A549 (cell line): ENCODE data around the gene IFITM5. TPM values are rescaled to one million over a fixed set of nuclear protein-coding genes. Genes with fewer than 3 reads are reported as not detected.

Experiments
- ATAC-seq, 2 experiments: fragments of 200-7000 bp in 1 of 2; fragments of >200 bp in 1 of 2; cut with Nextera tagmentation in 1 of 2; cut with Tn5 transposase in 1 of 2; 3 replicates each; pipeline versions ENCODE4 v1.8.0 to v1.9.1; 2018 to 2020; ENCODE audit warnings: mild to moderate bottlenecking in 1 of 2, moderate library complexity in 1 of 2
- CTCF ChIA-PET: fragments of 300-600 bp; sonication (Branson Sonifier 250); formaldehyde crosslinking; extraction: SDS; loops from one replicate; lab custom pipeline; 2021; ENCODE audit warnings: antibody characterized with exemption, inconsistent platforms; lab: Yijun Ruan, JAX
- POLR2A ChIA-PET: fragments of 350-600 bp; formaldehyde crosslinking; extraction: SDS; loops from one replicate; lab custom pipeline; 2021; ENCODE audit warnings: antibody characterized with exemption, inconsistent platforms; lab: Yijun Ruan, JAX
- DNase-seq, 2 experiments: peaks; one replicate each; pipeline versions ENCODE4 v3.0.0 to v3.0.0-alpha.2; 2011 to 2016; ENCODE audit warnings: low read depth in 1 of 2, low spot score in 1 of 2
- FAIRE-seq: peaks from 2 replicates; lab custom pipeline; 2011; peaks lifted over from hg19 to GRCh38; lab: Jason Lieb, UNC
- H3K27ac ChIP-seq, 2 experiments: fragments of >200 bp; sonication (Bioruptor Twin); formaldehyde crosslinking; 3 replicates each; pipeline ENCODE4 v1.5.1; 2016 to 2017
- H3K4me1 ChIP-seq: fragments of >200 bp; sonication (Bioruptor Twin); formaldehyde crosslinking; 3 replicates; pipeline ENCODE4 v1.6.1; 2016
- H3K4me2 ChIP-seq: fragments of >200 bp; sonication (Bioruptor Twin); formaldehyde crosslinking; 3 replicates; pipeline ENCODE4 v1.6.1; 2016
- H3K4me3 ChIP-seq: fragments of >200 bp; sonication (Bioruptor Twin); formaldehyde crosslinking; 3 replicates; pipeline ENCODE4 v1.5.1; 2016
- H3K9me3 ChIP-seq: fragments of >200 bp; sonication (Bioruptor Twin); formaldehyde crosslinking; 3 replicates; pipeline ENCODE4 v1.6.1; 2016
- CBX2 ChIP-seq: fragments of 200-600 bp; sonication (generic); IDR thresholded peaks from 2 replicates; pipeline ENCODE4 v1.6.1; 2016; ENCODE audit warnings: low read depth, mild to moderate bottlenecking, borderline replicate concordance
- CEBPB ChIP-seq, 2 experiments: fragments of >200 bp in 1 of 2; sonication (Bioruptor Twin) in 1 of 2; formaldehyde crosslinking in 1 of 2; IDR thresholded peaks; 2 replicates each; pipeline ENCODE4 v1.6.1; 2012 to 2016
- EHF ChIP-seq: fragments of 250-450 bp; sonication (Bioruptor Pico); IDR thresholded peaks from 2 replicates; pipeline ENCODE4 v1.5.0; 2020; ENCODE audit warnings: mild to moderate bottlenecking
- EHMT2 ChIP-seq: fragments of 200-600 bp; sonication (generic); IDR thresholded peaks from 2 replicates; pipeline ENCODE4 v1.6.1; 2016; ENCODE audit warnings: antibody characterized with exemption, low read depth, mild to moderate bottlenecking, moderate library complexity
- ESRRA ChIP-seq: fragments of 150-350 bp; IDR thresholded peaks from 2 replicates; pipeline ENCODE4 v1.6.1; 2014; ENCODE audit warnings: mild to moderate bottlenecking, low read length, borderline replicate concordance
- FOSL2 ChIP-seq, 2 experiments: fragments of 450-650 bp in 1 of 2; fragments of >200 bp in 1 of 2; sonication (Bioruptor Twin) in 1 of 2; formaldehyde crosslinking; IDR thresholded peaks; 2 replicates each; pipeline versions ENCODE4 v1.5.0 to v1.6.1; 2016 to 2020; ENCODE audit warnings: mild to moderate bottlenecking in 1 of 2, moderate library complexity in 1 of 2
- FOXS1 ChIP-seq: fragments of 250-450 bp; sonication (Bioruptor Pico); IDR thresholded peaks from 2 replicates; pipeline ENCODE4 v1.5.0; 2020; ENCODE audit warnings: mild to moderate bottlenecking, moderate library complexity
- GATA3 ChIP-seq: IDR thresholded peaks from 2 replicates; pipeline ENCODE4 v1.6.1; 2012; ENCODE audit warnings: borderline replicate concordance
- HOXB13 ChIP-seq: fragments of 250-450 bp; sonication (Bioruptor Pico); IDR thresholded peaks from 2 replicates; pipeline ENCODE4 v1.5.0; 2020; ENCODE audit warnings: low read depth, mild to moderate bottlenecking, moderate library complexity
- HOXB5 ChIP-seq: fragments of 250-450 bp; sonication (Bioruptor Pico); IDR thresholded peaks from 2 replicates; pipeline ENCODE4 v1.5.0; 2020; ENCODE audit warnings: mild to moderate bottlenecking, moderate library complexity
- JUN ChIP-seq, 2 experiments: fragments of >200 bp; sonication (Bioruptor Twin); formaldehyde crosslinking; IDR thresholded peaks; 2 replicates in 1 of 2; 3 replicates in 1 of 2; pipeline ENCODE4 v1.6.1; 2016 to 2017
- MYC ChIP-seq: IDR thresholded peaks from 2 replicates; pipeline ENCODE4 v1.6.1; 2012; ENCODE audit warnings: mild to moderate bottlenecking, inconsistent platforms, low read length, improper control_type of control experiment, borderline replicate concordance
- NFE2L2 ChIP-seq: fragments of 150-350 bp; conservative IDR thresholded peaks from 2 replicates; pipeline ENCODE4 v1.6.1; 2014; ENCODE audit warnings: low read length
- PHF8 ChIP-seq: fragments of 200-600 bp; sonication (generic); IDR thresholded peaks from 2 replicates; pipeline ENCODE4 v1.6.1; 2016; ENCODE audit warnings: low read depth, mild to moderate bottlenecking, antibody characterized with exemption, moderate library complexity, borderline replicate concordance
- POLR2A ChIP-seq: IDR thresholded peaks from 2 replicates; pipeline ENCODE4 v1.6.1; 2012; ENCODE audit warnings: mild to moderate bottlenecking, low read length
- RAD21 ChIP-seq, 2 experiments: fragments of >200 bp in 1 of 2; sonication (Bioruptor Twin) in 1 of 2; formaldehyde crosslinking in 1 of 2; IDR thresholded peaks in 1 of 2; conservative IDR thresholded peaks in 1 of 2; 2 replicates in 1 of 2; 3 replicates in 1 of 2; pipeline ENCODE4 v1.6.1; 2012 to 2018; ENCODE audit warnings: inconsistent platforms in 1 of 2
- RARB ChIP-seq: fragments of 250-450 bp; sonication (Bioruptor Pico); IDR thresholded peaks from 2 replicates; pipeline ENCODE4 v1.8.0; 2021; ENCODE audit warnings: mild to moderate bottlenecking, moderate library complexity
- RCOR1 ChIP-seq: fragments of 150-350 bp; IDR thresholded peaks from 2 replicates; pipeline ENCODE4 v1.6.1; 2014; ENCODE audit warnings: antibody characterized with exemption, low read length, low read depth
- RFX5 ChIP-seq: fragments of 450-650 bp; IDR thresholded peaks from 2 replicates; pipeline ENCODE4 v1.7.1; 2014; ENCODE audit warnings: antibody characterized with exemption, mild to moderate bottlenecking, moderate library complexity
- SMC3 ChIP-seq: fragments of >200 bp; sonication (Bioruptor Twin); formaldehyde crosslinking; IDR thresholded peaks from 3 replicates; pipeline ENCODE4 v1.6.1; 2018; ENCODE audit warnings: inconsistent platforms
- TFCP2L1 ChIP-seq: fragments of 250-450 bp; sonication (Bioruptor Pico); IDR thresholded peaks from 2 replicates; pipeline ENCODE4 v1.5.0; 2021; ENCODE audit warnings: mild to moderate bottlenecking
- WGBS: methylation state at CpG from one replicate; pipeline ENCODE4 v1.1.6; 2017; ENCODE audit errors: missing lambda C conversion rate; 5-methylcytosine and 5-hydroxymethylcytosine counted together
- polyA plus RNA-seq, 4 experiments: library from polyadenylated mRNA; depleted of rRNA in 3 of 4; stranded (reverse); fragments of >200 nt; fragmentation: RNase III in 1 of 4; extraction: RNeasy Plus Mini Kit Qiagen cat#74134 plus additional on column Dnase treatment in 1 of 4; gene quantifications; 2 replicates in 3 of 4; 3 replicates in 1 of 4; pipeline ENCODE4 v1.2.3, GENCODE V29; 2011 to 2017
- TF ChIP-seq, protein P1 (sequence below): fragments of 150-350 bp; IDR thresholded peaks from 2 replicates; pipeline ENCODE4 v1.6.1; 2014; ENCODE audit warnings: low read depth, mild to moderate bottlenecking, low read length
- TF ChIP-seq, protein P2 (sequence below): IDR thresholded peaks from 2 replicates; pipeline ENCODE4 v1.6.1; 2012
- TF ChIP-seq, protein P3 (sequence below): fragments of >200 bp; sonication (Bioruptor Twin); formaldehyde crosslinking; IDR thresholded peaks from 3 replicates; pipeline ENCODE4 v1.5.1; 2016
- TF ChIP-seq, protein P4 (sequence below): fragments of >200 bp; sonication (Bioruptor Twin); formaldehyde crosslinking; IDR thresholded peaks from 3 replicates; pipeline ENCODE4 v1.6.1; 2016

The IFITM5 gene
- polyA plus RNA-seq, 2 of the 4 experiments (the other 2 are of a cell fraction), result not detected

DNA sequence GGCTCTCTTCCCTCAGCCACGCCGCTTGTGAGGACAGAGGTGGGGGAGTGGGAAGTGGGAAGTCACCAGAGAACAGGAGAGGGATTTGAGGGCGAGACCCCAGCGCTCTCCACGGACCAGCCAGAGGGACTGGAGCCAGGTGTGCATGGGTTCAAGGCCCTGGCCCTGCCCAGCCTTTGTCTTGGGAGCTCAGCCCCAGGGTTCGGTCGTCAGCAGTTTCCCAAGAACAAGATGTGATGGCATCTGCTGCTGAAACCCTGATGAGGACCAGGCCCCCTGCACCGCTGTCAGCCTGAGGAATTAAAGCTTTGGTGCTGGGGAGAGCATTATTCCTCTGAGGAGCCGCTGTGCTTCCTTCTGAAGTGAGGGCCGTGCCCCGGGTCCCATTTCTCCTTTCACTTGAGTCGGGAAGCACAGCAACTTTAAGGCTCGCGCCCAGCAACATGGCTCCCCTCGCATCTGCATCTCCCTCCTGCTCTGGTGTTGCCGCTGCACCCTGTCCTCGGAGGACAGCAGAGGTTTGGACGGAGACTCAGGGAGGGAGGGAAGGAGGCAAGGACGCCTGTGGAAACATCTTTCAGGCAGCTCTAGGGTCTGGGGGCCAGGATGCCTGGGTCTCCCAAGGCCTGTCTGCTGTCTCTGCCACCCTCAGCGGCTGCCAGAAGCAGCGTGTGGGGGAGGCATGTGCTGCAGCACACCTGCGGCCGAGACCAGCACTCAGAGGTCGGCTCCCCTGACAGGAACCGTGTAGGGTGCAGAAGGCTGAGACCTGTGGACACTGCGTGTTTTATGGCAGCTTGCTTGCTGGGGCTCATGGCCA is 3.8 kb downstream of the IFITM5 start:
- Histone ChIP-seq H3K4me1 (no peaks in the 10 kb centered on the region), H3K9me3 (no peaks in the 10 kb centered on the region), H3K4me3 (no peak overlapping the region), H3K4me2 (no peak overlapping the region), H3K27ac (no peak overlapping the region)
- ChIA-PET CTCF (interaction anchor here (8.7 kb wide), 1 partner anchor 11 kb away, joined by 49 read pairs; the partner anchor contains the start of gene IFITM2), POLR2A (no interaction called here)
- WGBS, result 87% methylated on average over 25 of the region's 26 CpGs
- ATAC-seq (no peak), FAIRE-seq (no peak), DNase-seq (no peak)
- TF ChIP-seq ESRRA (no peak), CBX2 (no peak), HOXB13 (no peak), RFX5 (no peak), RCOR1 (no peak), EHMT2 (no peak), RAD21 (conservative IDR thresholded peaks at IDR 0.05 in 1 of 2, IDR thresholded peaks at IDR 0.05 in 1 of 2) (no peak), FOXS1 (CRISPR knock-in tag) (no peak), HOXB5 (no peak), JUN (IDR thresholded peaks at IDR 0.05) (no peak), EHF (no peak), POLR2A (no peak), CEBPB (IDR thresholded peaks at IDR 0.05) (no peak), FOSL2 (IDR thresholded peaks at IDR 0.05) (no peak), FOSL2 (CRISPR knock-in tag; IDR thresholded peaks at IDR 0.05) (no peak)

DNA sequence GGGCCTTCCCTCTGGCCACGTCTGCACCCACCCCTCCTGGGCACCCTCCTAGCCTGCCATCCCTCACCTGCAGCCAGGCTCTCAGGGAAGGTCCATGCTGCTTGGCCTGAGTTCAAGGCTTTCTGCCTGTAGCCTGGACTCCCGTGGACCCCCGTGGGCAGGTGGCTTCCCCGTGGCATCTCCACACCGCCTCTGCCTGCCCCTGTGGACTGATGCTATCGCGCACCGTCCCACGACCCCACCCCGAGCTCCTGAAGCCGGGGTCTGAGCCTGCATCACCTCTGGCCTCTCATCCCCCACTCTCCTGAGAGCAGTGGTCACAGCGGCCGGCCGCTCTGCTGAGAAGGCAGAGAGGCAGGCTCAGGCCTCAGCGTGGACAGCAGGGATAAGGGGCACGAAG is 4.5 kb downstream of the IFITM5 start:
- no peak overlapping the region for H3K4me3 ChIP-seq
- ATAC-seq (no peak), DNase-seq (no peak), FAIRE-seq (no peak)
- H3K9me3 ChIP-seq, result no peaks in the 10 kb centered on the region
- WGBS, result 89% methylated on average over 16 of the region's 16 CpGs
- peaks cover under 1% of the 10 kb centered on the region; the same call in 1 of the 3 replicates for H3K4me1 ChIP-seq
- POLR2A ChIA-PET, result interaction anchor here (0.6 to 1.2 kb wide), 2 partner anchors 85 to 87 kb away, joined by 5 read pairs; partner anchors contain the start of genes BET1L and RIC8A
- CTCF ChIA-PET, result interaction anchor here (0.7 to 8.7 kb wide), 2 partner anchors 11 kb away, joined by 3 to 49 read pairs; partner anchors contain the start of gene IFITM2
- TF ChIP-seq NFE2L2 (no peak), RAD21 (conservative IDR thresholded peaks at IDR 0.05 in 1 of 2, IDR thresholded peaks at IDR 0.05 in 1 of 2) (no peak), PHF8 (no peak), FOXS1 (CRISPR knock-in tag) (no peak)
- TF ChIP-seq, protein P1, sequence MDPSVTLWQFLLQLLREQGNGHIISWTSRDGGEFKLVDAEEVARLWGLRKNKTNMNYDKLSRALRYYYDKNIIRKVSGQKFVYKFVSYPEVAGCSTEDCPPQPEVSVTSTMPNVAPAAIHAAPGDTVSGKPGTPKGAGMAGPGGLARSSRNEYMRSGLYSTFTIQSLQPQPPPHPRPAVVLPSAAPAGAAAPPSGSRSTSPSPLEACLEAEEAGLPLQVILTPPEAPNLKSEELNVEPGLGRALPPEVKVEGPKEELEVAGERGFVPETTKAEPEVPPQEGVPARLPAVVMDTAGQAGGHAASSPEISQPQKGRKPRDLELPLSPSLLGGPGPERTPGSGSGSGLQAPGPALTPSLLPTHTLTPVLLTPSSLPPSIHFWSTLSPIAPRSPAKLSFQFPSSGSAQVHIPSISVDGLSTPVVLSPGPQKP, result no peak
- no peak overlapping the region for H3K4me2 ChIP-seq
- no peak overlapping the region for H3K27ac ChIP-seq

DNA sequence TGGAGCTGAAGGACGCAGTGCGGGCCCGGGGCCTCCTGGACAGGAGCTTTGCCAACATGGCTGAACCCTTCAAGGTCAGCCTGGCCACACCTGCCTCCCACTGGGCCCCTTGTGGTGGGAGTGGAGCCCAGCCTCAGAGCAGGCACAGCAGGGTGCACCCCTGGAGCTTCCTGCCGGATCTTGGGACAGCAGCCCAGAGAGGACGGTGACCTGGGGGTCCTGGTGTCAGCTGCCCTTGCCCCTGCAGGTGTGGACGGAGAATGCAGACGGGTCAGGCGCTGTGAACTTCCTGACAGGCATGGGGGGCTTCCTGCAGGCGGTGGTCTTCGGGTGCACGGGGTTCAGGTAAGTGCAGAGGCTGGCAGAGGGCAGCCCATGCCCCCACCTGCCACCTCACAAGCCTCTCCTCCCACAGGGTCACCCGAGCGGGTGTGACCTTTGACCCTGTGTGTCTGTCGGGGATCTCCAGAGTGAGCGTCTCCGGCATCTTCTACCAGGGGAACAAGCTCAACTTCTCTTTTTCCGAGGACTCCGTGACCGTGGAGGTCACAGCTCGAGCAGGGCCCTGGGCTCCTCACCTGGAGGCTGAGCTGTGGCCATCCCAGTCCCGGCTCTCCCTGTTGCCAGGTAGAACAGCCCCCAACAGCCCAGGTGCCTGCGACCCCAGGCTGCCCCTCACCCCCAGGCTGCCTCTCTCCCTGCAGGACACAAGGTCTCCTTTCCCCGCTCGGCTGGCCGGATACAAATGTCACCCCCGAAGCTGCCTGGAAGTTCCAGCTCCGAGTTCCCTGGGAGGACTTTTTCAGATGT is 5.3 kb downstream of the IFITM5 start:
- Histone ChIP-seq H3K4me3 (no peak overlapping the region), H3K9me3 (no peaks in the 10 kb centered on the region), H3K27ac (no peak overlapping the region), H3K4me1 (peaks cover 5% of the 10 kb centered on the region; the same call in 1 of the 3 replicates), H3K4me2 (no peak overlapping the region)
- TF ChIP-seq, protein P2, sequence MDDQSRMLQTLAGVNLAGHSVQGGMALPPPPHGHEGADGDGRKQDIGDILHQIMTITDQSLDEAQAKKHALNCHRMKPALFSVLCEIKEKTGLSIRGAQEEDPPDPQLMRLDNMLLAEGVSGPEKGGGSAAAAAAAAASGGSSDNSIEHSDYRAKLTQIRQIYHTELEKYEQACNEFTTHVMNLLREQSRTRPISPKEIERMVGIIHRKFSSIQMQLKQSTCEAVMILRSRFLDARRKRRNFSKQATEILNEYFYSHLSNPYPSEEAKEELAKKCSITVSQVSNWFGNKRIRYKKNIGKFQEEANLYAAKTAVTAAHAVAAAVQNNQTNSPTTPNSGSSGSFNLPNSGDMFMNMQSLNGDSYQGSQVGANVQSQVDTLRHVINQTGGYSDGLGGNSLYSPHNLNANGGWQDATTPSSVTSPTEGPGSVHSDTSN, result no peak
- TF ChIP-seq POLR2A (no peak), MYC (no peak), RARB (CRISPR knock-in tag) (no peak), TFCP2L1 (CRISPR knock-in tag) (no peak), SMC3 (no peak), FOXS1 (CRISPR knock-in tag) (no peak), GATA3 (no peak), NFE2L2 (no peak)
- TF ChIP-seq, protein P3, sequence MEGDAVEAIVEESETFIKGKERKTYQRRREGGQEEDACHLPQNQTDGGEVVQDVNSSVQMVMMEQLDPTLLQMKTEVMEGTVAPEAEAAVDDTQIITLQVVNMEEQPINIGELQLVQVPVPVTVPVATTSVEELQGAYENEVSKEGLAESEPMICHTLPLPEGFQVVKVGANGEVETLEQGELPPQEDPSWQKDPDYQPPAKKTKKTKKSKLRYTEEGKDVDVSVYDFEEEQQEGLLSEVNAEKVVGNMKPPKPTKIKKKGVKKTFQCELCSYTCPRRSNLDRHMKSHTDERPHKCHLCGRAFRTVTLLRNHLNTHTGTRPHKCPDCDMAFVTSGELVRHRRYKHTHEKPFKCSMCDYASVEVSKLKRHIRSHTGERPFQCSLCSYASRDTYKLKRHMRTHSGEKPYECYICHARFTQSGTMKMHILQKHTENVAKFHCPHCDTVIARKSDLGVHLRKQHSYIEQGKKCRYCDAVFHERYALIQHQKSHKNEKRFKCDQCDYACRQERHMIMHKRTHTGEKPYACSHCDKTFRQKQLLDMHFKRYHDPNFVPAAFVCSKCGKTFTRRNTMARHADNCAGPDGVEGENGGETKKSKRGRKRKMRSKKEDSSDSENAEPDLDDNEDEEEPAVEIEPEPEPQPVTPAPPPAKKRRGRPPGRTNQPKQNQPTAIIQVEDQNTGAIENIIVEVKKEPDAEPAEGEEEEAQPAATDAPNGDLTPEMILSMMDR, result no peak
- TF ChIP-seq, protein P4, sequence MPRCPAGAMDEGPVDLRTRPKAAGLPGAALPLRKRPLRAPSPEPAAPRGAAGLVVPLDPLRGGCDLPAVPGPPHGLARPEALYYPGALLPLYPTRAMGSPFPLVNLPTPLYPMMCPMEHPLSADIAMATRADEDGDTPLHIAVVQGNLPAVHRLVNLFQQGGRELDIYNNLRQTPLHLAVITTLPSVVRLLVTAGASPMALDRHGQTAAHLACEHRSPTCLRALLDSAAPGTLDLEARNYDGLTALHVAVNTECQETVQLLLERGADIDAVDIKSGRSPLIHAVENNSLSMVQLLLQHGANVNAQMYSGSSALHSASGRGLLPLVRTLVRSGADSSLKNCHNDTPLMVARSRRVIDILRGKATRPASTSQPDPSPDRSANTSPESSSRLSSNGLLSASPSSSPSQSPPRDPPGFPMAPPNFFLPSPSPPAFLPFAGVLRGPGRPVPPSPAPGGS, result no peak
- POLR2A ChIA-PET, result interaction anchor here (0.6 to 1.2 kb wide), 2 partner anchors 84 to 87 kb away, joined by 5 read pairs; partner anchors contain the start of genes BET1L and RIC8A
- CTCF ChIA-PET, result interaction anchor here (0.7 to 8.7 kb wide), 2 partner anchors 10 to 12 kb away, joined by 3 to 49 read pairs; partner anchors contain the start of gene IFITM2
- 90% methylated on average over 27 of the region's 27 CpGs for WGBS
- DNase-seq (no peak), FAIRE-seq (no peak), ATAC-seq (no peak)
